ENCODE data around the gene XPNPEP2.

The XPNPEP2 gene

DNA sequence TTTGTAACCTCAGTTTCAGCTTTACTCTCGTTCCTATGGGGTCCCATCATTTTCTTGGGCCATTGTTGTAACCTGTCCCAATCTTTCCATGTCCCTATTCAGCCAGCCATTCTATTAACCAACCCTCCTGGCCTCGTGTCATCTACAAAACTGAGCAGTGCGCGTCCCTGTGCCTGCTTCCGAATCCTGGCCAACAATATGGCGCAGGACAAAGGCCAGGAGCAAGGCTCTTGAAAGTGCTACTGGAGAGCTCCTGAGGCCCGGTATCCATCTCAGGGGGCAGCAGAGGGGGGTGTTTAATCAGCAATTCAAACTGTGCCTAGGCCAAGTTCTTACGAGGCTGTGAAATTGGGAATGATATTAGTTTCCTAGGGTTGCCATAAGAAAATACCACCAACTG, 42.8 kb upstream of the XPNPEP2 start:
- no peak for DNase-seq (ENCODE audit: low read depth)
- no peak for TF ChIP-seq CTCF (conservative IDR thresholded peaks at IDR 0.05; ENCODE audit: control insufficient read depth, insufficient read depth, low read depth, low read length)
- no peak overlapping the region for H3K4me3 ChIP-seq (ENCODE audit: control insufficient read depth, low read depth, low read length)

DNA sequence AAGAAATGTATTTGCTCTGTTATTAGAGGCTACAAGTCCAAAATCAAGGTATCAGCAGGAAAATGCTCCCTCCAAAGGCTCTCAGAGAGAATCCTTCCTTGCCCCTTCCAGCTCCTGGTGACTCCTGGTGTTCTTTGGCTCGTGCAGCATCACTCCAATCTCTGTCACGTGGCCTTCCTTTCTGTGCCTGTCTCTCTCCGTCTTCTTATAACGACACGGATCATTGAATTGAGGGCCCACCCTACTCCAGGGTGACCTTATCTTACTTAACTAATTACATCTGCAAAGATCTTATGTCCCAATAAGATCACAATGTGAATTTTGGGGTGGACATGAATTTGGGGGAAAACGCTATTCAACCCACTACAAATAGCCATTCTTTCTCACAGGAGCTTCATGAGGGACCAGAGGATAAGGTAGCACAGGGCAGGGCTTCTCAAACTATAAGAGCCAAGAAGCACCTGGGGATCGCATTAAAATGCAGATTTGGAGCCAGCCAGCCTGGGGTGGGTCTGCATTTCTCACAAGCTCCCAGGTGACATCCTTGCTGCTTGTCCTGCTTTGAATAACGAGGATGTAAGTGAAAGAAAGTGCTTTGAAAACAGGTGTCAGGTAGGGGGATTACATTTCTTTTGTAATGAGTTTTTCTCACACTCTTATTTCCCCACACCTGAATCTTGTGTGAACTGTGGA, 42.2 kb upstream of the XPNPEP2 start:
- no peak for DNase-seq (ENCODE audit: low read depth)
- H3K4me3 ChIP-seq (ENCODE audit: control insufficient read depth, low read depth, low read length) = no peak overlapping the region
- TF ChIP-seq CTCF (conservative IDR thresholded peaks at IDR 0.05; ENCODE audit: control insufficient read depth, insufficient read depth, low read depth, low read length) = no peak

GRCh38 chrX:129697204-129697829, 41.5 kb upstream of the XPNPEP2 start:
- no peak for DNase-seq (ENCODE audit: low read depth)
- H3K4me3 ChIP-seq (ENCODE audit: control insufficient read depth, low read depth, low read length) = no peak overlapping the region
- TF ChIP-seq CTCF (conservative IDR thresholded peaks at IDR 0.05; ENCODE audit: control insufficient read depth, insufficient read depth, low read depth, low read length) = no peak

DNA sequence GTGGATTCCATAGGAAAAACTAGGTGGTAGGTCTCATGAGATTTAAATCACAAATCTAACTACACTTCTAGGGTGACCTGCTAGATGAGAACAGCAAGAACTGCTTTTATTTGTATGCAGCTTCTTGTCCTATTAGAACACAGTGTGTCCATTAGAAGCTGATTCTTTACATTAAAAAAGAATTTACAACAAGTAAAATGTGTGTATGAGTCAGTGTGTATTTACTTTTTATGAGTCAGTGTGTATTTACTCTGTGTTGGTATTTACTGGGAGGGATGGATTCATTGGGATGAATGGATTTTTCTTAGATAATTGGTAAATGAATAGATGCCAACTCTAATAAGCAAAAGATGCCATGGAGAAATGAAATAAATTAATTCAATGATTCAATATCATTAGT, 40.6 kb upstream of the XPNPEP2 start:
- no peak overlapping the region for H3K4me3 ChIP-seq (ENCODE audit: control insufficient read depth, low read depth, low read length)
- TF ChIP-seq CTCF (conservative IDR thresholded peaks at IDR 0.05; ENCODE audit: control insufficient read depth, insufficient read depth, low read depth, low read length) = no peak
- no peak for DNase-seq (ENCODE audit: low read depth)

DNA sequence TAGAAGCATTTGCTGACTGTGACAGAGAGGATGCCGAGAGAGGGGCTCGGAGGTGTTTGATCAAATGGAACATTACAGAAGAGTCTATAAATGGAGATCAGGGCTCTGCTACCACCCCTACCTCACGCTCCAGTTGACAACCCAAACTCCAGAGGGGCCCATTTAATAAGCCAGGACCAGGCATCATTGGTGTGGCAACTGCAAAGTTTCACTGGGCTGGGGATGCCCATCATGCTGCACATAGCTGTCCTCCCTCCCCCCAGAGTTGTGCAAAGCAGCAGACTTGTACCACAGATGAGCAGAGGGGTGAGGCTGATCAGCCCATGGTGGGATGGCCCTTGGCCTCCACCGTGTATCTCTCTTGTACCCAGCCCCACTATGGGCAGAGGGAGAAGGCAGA, 38.2 kb upstream of the XPNPEP2 start:
- no peak for DNase-seq (ENCODE audit: low read depth)
- no peak for TF ChIP-seq CTCF (conservative IDR thresholded peaks at IDR 0.05; ENCODE audit: control insufficient read depth, insufficient read depth, low read depth, low read length)
- H3K4me3 ChIP-seq (ENCODE audit: control insufficient read depth, low read depth, low read length) = no peak overlapping the region

DNA sequence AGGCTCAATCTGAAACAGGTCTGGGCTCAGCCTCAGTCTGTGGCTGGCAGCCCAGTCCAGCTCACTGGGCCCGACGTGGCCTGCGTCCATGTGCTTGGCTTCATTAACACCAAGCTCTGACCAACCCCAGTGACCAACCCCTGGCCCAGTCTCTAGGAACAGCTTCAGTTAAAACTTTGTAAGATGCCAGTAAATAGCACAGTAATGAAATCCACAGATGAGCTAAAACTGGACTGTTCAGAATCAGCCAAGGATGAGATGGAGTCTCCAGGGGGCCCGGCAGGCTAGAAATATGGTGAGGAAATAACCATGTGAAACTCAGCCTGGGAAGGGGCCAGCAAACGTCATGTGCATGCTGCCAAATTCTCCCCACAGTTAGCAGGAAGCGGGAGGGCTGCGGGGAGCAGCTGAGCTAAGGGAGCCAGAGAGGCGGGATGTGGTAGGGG, 37.1 kb upstream of the XPNPEP2 start:
- DNase-seq (ENCODE audit: low read depth) = peak; percentile 91
- no peak overlapping the region for H3K4me3 ChIP-seq (ENCODE audit: control insufficient read depth, low read depth, low read length)
- TF ChIP-seq CTCF (conservative IDR thresholded peaks at IDR 0.05; ENCODE audit: control insufficient read depth, insufficient read depth, low read depth, low read length) = no peak

All from fibroblast of mammary gland (primary cell).